Esophagus mucosa (tissue), 1 donor: Measurements from ENCODE around the gene MFF. TPM values are rescaled to one million over a fixed set of nuclear protein-coding genes. Genes with fewer than 3 reads are reported as not detected.
A peak's percentile ranks its signal among the peaks of the same experiment; 100 is the strongest.
"Not testable (repeated sequence)": the region's sequence is repeated elsewhere in the genome, so short reads cannot be mapped to it uniquely, and the experiment has no call there.

ENCODE experiments used
- ATAC-seq: fragments of 200-7000 bp; cut with Tn5 transposase; one replicate; pipeline ENCODE4 v1.9.1; 2020
- total RNA-seq: library from RNA; stranded (reverse); gene quantifications from one replicate; pipeline ENCODE4 v1.2.4, GENCODE V29; 2023
- donor health status: DM: yes; HTN: yes; CAD: no.

Gene MFF
- total RNA-seq, 1 donor from 2014 or later: 45.7 TPM

- ATAC-seq: no peak
Observed at GRCh38 chr2:227337442-227337841, 12.4 kb downstream of the MFF start.

GRCh38 chr2:227339098-227339599 is 14.1 kb downstream of the MFF start:
- no peak for ATAC-seq

GRCh38 chr2:227340106-227340505 is 15.1 kb downstream of the MFF start:
- no peak for ATAC-seq

- ATAC-seq: no peak
Observed at GRCh38 chr2:227341553-227341952, 16.5 kb downstream of the MFF start.

GRCh38 chr2:227344231-227344630 is 19.2 kb downstream of the MFF start:
- no peak for ATAC-seq

- no peak for ATAC-seq
Observed at GRCh38 chr2:227347117-227347516, 22.1 kb downstream of the MFF start.

GRCh38 chr2:227348324-227348723 is 23.3 kb downstream of the MFF start:
- no peak for ATAC-seq

- no peak for ATAC-seq
Observed at GRCh38 chr2:227349989-227350612, 25.1 kb downstream of the MFF start.

GRCh38 chr2:227351639-227352038 is 26.6 kb downstream of the MFF start:
- ATAC-seq: no peak

- no peak for ATAC-seq
Observed at GRCh38 chr2:227360351-227360750, 35.3 kb downstream of the MFF start.

GRCh38 chr2:227363756-227364155 is 38.7 kb downstream of the MFF start:
- no peak for ATAC-seq

GRCh38 chr2:227364585-227365263 is 39.7 kb downstream of the MFF start:
- not testable (repeated sequence) for ATAC-seq

- no peak for ATAC-seq
Observed at GRCh38 chr2:227365833-227366232, 40.8 kb downstream of the MFF start.

GRCh38 chr2:227366769-227367426 is 41.8 kb downstream of the MFF start:
- ATAC-seq: no peak

GRCh38 chr2:227367427-227367795 is 42.4 kb downstream of the MFF start:
- ATAC-seq: no peak

GRCh38 chr2:227368574-227368973 is 43.5 kb downstream of the MFF start:
- ATAC-seq: no peak

- ATAC-seq: no peak
Observed at GRCh38 chr2:227370092-227370491, 45.0 kb downstream of the MFF start.

- peak; percentile 67 for ATAC-seq
Observed at GRCh38 chr2:227370791-227371312, 45.8 kb downstream of the MFF start.

- no peak for ATAC-seq
Observed at GRCh38 chr2:227373389-227373788, 48.3 kb downstream of the MFF start.

GRCh38 chr2:227374158-227374557 is 49.1 kb downstream of the MFF start:
- ATAC-seq: no peak

- peak; percentile 78 for ATAC-seq
Observed at GRCh38 chr2:227376656-227377396, 51.8 kb downstream of the MFF start.

GRCh38 chr2:227377467-227378351 is 52.7 kb downstream of the MFF start:
- ATAC-seq: no peak
